ENCODE data around the gene PRDM15.

DNA sequence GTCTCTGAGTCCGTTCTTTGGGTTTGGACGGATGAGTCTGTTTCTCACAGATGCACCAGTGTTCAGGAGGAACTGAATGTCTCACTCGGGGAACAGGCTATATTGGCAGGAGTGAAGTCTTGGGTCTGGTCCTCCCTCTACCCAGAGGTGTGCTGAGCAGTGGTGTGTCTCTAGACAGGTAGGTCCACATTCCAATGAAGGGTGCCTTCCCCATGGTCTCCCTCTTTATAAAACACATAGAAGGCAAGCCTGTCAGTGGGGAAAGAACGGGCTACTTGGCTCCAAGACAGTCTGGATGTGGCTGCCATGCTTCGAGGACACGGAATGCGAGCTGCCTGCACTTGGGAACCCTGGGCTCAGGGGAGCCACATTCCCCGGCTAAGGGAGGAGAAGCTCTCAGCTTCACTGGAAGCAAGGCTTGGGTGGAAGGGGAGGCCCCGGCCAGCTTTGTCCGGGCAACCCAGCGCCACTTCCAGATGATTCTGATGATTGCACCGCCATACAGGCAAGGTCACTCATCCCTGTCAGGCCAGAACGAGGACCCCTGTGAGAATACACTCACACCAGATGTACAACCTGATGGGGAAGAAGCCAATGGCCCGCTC, 82.6 kb downstream of the PRDM15 start:
- TF ChIP-seq CBX3 (IDR thresholded peaks at IDR 0.05; ENCODE audit: low read depth), result no peak
- TF ChIP-seq, protein P1, sequence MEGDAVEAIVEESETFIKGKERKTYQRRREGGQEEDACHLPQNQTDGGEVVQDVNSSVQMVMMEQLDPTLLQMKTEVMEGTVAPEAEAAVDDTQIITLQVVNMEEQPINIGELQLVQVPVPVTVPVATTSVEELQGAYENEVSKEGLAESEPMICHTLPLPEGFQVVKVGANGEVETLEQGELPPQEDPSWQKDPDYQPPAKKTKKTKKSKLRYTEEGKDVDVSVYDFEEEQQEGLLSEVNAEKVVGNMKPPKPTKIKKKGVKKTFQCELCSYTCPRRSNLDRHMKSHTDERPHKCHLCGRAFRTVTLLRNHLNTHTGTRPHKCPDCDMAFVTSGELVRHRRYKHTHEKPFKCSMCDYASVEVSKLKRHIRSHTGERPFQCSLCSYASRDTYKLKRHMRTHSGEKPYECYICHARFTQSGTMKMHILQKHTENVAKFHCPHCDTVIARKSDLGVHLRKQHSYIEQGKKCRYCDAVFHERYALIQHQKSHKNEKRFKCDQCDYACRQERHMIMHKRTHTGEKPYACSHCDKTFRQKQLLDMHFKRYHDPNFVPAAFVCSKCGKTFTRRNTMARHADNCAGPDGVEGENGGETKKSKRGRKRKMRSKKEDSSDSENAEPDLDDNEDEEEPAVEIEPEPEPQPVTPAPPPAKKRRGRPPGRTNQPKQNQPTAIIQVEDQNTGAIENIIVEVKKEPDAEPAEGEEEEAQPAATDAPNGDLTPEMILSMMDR (IDR thresholded peaks at IDR 0.05 in 2 of 3, conservative IDR thresholded peaks at IDR 0.05 in 1 of 3; ENCODE audit: borderline replicate concordance in 1 of 3, insufficient read depth in 1 of 3, low read depth in 2 of 3, low read length in 2 of 3), result no peak
- TF ChIP-seq POLR2A (IDR thresholded peaks at IDR 0.05; ENCODE audit: borderline replicate concordance, extremely low read depth, insufficient read depth, insufficient read length), result no peak
- TF ChIP-seq SRF (IDR thresholded peaks at IDR 0.05; ENCODE audit: low read depth), result no peak
- no peak for TF ChIP-seq POLR2AphosphoS5 (IDR thresholded peaks at IDR 0.05; ENCODE audit: low read depth, low read length)
- TF ChIP-seq, protein P2, sequence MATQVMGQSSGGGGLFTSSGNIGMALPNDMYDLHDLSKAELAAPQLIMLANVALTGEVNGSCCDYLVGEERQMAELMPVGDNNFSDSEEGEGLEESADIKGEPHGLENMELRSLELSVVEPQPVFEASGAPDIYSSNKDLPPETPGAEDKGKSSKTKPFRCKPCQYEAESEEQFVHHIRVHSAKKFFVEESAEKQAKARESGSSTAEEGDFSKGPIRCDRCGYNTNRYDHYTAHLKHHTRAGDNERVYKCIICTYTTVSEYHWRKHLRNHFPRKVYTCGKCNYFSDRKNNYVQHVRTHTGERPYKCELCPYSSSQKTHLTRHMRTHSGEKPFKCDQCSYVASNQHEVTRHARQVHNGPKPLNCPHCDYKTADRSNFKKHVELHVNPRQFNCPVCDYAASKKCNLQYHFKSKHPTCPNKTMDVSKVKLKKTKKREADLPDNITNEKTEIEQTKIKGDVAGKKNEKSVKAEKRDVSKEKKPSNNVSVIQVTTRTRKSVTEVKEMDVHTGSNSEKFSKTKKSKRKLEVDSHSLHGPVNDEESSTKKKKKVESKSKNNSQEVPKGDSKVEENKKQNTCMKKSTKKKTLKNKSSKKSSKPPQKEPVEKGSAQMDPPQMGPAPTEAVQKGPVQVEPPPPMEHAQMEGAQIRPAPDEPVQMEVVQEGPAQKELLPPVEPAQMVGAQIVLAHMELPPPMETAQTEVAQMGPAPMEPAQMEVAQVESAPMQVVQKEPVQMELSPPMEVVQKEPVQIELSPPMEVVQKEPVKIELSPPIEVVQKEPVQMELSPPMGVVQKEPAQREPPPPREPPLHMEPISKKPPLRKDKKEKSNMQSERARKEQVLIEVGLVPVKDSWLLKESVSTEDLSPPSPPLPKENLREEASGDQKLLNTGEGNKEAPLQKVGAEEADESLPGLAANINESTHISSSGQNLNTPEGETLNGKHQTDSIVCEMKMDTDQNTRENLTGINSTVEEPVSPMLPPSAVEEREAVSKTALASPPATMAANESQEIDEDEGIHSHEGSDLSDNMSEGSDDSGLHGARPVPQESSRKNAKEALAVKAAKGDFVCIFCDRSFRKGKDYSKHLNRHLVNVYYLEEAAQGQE (IDR thresholded peaks at IDR 0.05; ENCODE audit: low read depth), result no peak
- no peak for TF ChIP-seq CEBPB (IDR thresholded peaks at IDR 0.05; ENCODE audit: low read depth)
- no peak for TF ChIP-seq JUND (IDR thresholded peaks at IDR 0.05)
- TF ChIP-seq SIN3A (IDR thresholded peaks at IDR 0.05; ENCODE audit: low read depth), result no peak
- TF ChIP-seq, protein P3, sequence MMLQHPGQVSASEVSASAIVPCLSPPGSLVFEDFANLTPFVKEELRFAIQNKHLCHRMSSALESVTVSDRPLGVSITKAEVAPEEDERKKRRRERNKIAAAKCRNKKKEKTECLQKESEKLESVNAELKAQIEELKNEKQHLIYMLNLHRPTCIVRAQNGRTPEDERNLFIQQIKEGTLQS (IDR thresholded peaks at IDR 0.05), result no peak
- TF ChIP-seq EGR1 (IDR thresholded peaks at IDR 0.05; ENCODE audit: low read depth), result no peak
